ENCODE data around the gene ZFHX3.

ZFHX3 gene

GRCh38 chr16:72827866-72828265 is 220.1 kb downstream of the ZFHX3 start:
- no peak overlapping the region for H3K27ac ChIP-seq

GRCh38 chr16:72825912-72826621 is 221.9 kb downstream of the ZFHX3 start:
- no peak for DNase-seq (ENCODE audit: low spot score)
- H3K27ac ChIP-seq, result no peak overlapping the region
- no peak for TF ChIP-seq CTCF (conservative IDR thresholded peaks at IDR 0.05; ENCODE audit: low read depth)
- ChIA-PET POLR2A (ENCODE audit: low non-redundant PET) (no interaction called here), CTCF (interaction anchor here (0.6 kb wide), 3 partner anchors 40 to 626 kb away, joined by 3 to 5 read pairs (median 5); no protein-coding TSS in a partner anchor)

More at GRCh38 chr16:72827866-72828265, 220.1 kb downstream of the ZFHX3 start:
- ChIA-PET CTCF (no interaction called here), POLR2A (ENCODE audit: low non-redundant PET) (no interaction called here)
- TF ChIP-seq CTCF (conservative IDR thresholded peaks at IDR 0.05; ENCODE audit: low read depth), result no peak
- DNase-seq (ENCODE audit: low spot score), result no peak

GRCh38 chr16:72824761-72825160 is 223.2 kb downstream of the ZFHX3 start:
- no peak for DNase-seq (ENCODE audit: low spot score)
- POLR2A ChIA-PET (ENCODE audit: low non-redundant PET), result no interaction called here
- CTCF ChIA-PET, result no interaction called here
- H3K27ac ChIP-seq, result no peak overlapping the region
- TF ChIP-seq CTCF (conservative IDR thresholded peaks at IDR 0.05; ENCODE audit: low read depth), result no peak

- ChIA-PET CTCF (no interaction called here), POLR2A (ENCODE audit: low non-redundant PET) (no interaction called here)
- TF ChIP-seq CTCF (conservative IDR thresholded peaks at IDR 0.05; ENCODE audit: low read depth), result no peak
- no peak for DNase-seq (ENCODE audit: low spot score)
- no peak overlapping the region for H3K27ac ChIP-seq
These were observed 223.9 kb downstream of the ZFHX3 start for GRCh38 chr16:72824027-72824426.

- DNase-seq (ENCODE audit: low spot score), result no peak
- POLR2A ChIA-PET (ENCODE audit: low non-redundant PET), result no interaction called here
- no peak for TF ChIP-seq CTCF (conservative IDR thresholded peaks at IDR 0.05; ENCODE audit: low read depth)
- CTCF ChIA-PET, result interaction anchor here (2.4 kb wide), 1 partner anchor 12 kb away, joined by 8 read pairs; no protein-coding TSS in a partner anchor
- H3K27ac ChIP-seq, result no peak overlapping the region
These were observed 226.6 kb downstream of the ZFHX3 start for GRCh38 chr16:72821185-72821950.

- no peak for TF ChIP-seq CTCF (conservative IDR thresholded peaks at IDR 0.05; ENCODE audit: low read depth)
- POLR2A ChIA-PET (ENCODE audit: low non-redundant PET), result no interaction called here
- H3K27ac ChIP-seq, result no peak overlapping the region
- CTCF ChIA-PET, result no interaction called here
- DNase-seq (ENCODE audit: low spot score), result peak; percentile 8
These were observed 228.6 kb downstream of the ZFHX3 start for GRCh38 chr16:72819345-72819744.

Measured in RWPE1 (cell line).